Fibroblast of mammary gland (primary cell): ENCODE results near the gene ITGB2.

Experiments
- DNase-seq: peaks from one replicate; pipeline ENCODE4 v3.0.0-alpha.2; 2010; ENCODE audit warnings: low read depth
- H3K4me3 ChIP-seq: 2 replicates; pipeline ENCODE4 v1.5.1; 2011; ENCODE audit warnings: low read depth, mild to moderate bottlenecking, low read length, moderate library complexity; ENCODE audit not compliant: control insufficient read depth
- CTCF ChIP-seq: conservative IDR thresholded peaks from 2 replicates; pipeline ENCODE4 v1.5.1; 2011; ENCODE audit warnings: low read depth, low read length, inconsistent platforms; ENCODE audit not compliant: control insufficient read depth, insufficient read depth

Gene ITGB2

DNA sequence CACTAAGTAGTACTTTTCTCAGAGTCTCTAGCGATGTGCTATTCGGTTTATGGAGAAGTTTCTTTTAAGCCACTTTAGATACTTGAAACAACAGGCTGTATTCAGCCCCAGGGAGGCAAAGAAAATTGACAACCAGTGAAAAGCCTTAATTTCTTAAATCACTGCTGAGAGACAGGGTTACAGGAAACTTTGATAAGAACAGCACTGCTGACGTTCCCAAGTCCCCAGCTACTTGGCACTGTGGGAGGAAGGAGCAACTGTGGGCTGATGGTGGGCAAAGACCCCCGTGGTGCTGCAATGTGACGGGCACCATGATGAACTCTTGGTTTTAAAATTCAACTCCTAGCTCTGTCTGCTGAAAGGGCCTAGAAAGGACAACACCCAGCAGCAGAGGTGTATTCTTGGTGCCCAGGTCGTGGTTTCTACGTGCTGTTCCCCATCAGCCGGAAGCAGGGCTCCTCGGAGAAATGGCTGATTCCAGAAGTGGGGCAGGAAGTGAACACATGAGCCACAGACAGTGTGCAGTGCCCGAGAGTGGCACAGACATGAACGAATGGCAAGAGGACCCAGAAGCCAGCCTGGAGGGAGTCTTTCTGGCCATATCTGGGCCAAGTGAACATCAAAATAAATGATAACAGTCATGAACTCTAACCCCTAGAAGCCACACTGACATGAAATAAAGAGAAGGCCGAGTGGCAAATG lies 52.5 kb downstream of the ITGB2 start:
- TF ChIP-seq CTCF: no peak
- no peak for DNase-seq
- no peak overlapping the region for H3K4me3 ChIP-seq

DNA sequence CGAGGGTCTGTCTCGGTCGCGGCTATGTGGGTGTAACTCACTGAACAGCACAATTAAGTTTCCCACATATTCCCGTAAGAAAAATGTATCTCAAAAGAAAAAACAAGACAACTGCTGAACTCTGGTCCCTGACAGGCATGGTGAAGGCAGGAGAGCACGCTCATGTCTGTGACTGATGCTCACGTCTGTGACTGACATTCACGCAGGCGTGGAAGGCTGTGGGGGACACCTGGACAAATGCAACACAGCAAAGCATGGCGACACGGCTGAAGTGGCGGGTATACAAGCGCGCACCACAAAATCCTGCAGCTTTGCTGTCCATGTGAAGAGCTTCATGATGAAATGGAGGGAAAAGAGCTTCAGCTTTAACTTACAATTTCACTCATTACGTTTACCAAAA lies 53.2 kb downstream of the ITGB2 start:
- DNase-seq: no peak
- no peak for TF ChIP-seq CTCF
- H3K4me3 ChIP-seq: no peak overlapping the region

GRCh38 chr21:44866780-44867179 lies 53.9 kb downstream of the ITGB2 start:
- peak; percentile 76 for DNase-seq
- no peak for TF ChIP-seq CTCF
- H3K4me3 ChIP-seq: no peak overlapping the region

- no peak for TF ChIP-seq CTCF
- peak; percentile 43 for DNase-seq
- H3K4me3 ChIP-seq: no peak overlapping the region
Observed at GRCh38 chr21:44865561-44866280, 55.0 kb downstream of the ITGB2 start.

DNA sequence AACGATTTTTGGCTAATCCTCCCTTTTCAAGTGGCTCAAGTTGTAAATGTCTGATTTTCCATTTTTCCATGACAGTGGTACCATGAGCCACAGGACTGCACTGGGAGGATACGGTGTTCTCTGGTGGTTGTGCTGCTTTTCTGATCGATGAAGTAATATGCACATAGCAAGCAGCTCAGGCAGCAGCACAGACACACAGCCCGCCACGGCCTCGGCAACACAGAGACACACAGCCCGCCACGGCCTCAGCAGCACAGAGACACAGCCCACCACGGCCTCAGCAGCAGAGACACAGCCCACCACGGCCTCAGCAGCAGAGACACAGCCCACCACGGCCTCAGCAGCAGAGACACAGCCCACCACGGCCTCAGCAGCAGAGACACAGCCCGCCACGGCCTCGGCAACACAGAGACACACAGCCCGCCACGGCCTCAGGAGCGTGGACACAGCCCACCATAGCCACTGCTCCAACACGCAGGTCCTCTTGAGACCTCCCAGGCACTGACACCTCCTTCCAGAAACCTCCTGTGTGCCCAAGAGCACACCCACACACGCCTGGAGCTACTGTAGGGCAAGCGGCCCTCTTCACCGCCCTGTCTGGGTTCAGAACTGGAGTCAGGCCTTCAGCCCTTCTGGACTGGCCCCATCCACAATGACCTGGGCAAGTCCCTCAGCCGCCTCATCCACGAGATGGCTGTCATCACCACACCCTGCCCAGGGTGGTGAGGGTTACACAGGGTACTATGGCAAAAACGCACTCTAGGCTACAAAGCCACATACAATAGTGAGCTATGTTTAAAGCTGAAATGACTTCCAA lies 57.6 kb downstream of the ITGB2 start:
- no peak overlapping the region for H3K4me3 ChIP-seq
- TF ChIP-seq CTCF: no peak
- DNase-seq: no peak

- no peak for DNase-seq
- H3K4me3 ChIP-seq: no peak overlapping the region
- no peak for TF ChIP-seq CTCF
Observed at GRCh38 chr21:44858791-44859190, 61.9 kb downstream of the ITGB2 start.
